Measurements from ENCODE around the gene MAP2. TPM values are rescaled to one million over a fixed set of nuclear protein-coding genes. Genes with fewer than 3 reads are reported as not detected.

MAP2 gene
- total RNA-seq, 1 donor from 2014 or later = 1.9 TPM

DNA sequence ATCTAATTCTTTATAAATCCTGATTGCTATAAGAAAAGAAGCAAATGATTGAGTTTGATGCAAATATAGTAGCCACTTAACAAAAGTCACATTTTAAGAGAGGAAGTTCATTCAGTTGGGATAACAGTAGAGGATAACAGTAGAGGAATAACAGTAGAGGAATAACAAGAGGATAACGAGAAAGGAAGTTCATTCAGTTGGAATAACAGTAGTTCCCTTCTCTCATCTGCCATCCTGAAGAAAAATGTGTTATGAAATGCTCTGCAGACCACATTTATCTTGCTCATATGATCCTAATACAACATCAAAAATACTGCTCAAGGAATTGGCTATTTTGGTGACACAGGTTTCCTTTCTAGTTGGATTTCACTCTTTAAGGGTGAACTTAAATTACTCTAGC, 242.4 kb downstream of the MAP2 start:
- Mint-ChIP-seq H3K27ac (no peak overlapping the region), H3K4me1 (no peaks in the 10 kb centered on the region), H3K4me3 (no peak overlapping the region), H3K9me3 (no peaks in the 10 kb centered on the region), H3K27me3 (no peaks in the 10 kb centered on the region), H3K36me3 (ENCODE audit: low read depth) (no peaks in the 10 kb centered on the region)
- no peak for ATAC-seq (ENCODE audit: low read depth)
- ChIA-PET POLR2A (no interaction called here), CTCF (no interaction called here)
- TF ChIP-seq, protein P1, sequence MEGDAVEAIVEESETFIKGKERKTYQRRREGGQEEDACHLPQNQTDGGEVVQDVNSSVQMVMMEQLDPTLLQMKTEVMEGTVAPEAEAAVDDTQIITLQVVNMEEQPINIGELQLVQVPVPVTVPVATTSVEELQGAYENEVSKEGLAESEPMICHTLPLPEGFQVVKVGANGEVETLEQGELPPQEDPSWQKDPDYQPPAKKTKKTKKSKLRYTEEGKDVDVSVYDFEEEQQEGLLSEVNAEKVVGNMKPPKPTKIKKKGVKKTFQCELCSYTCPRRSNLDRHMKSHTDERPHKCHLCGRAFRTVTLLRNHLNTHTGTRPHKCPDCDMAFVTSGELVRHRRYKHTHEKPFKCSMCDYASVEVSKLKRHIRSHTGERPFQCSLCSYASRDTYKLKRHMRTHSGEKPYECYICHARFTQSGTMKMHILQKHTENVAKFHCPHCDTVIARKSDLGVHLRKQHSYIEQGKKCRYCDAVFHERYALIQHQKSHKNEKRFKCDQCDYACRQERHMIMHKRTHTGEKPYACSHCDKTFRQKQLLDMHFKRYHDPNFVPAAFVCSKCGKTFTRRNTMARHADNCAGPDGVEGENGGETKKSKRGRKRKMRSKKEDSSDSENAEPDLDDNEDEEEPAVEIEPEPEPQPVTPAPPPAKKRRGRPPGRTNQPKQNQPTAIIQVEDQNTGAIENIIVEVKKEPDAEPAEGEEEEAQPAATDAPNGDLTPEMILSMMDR (IDR thresholded peaks at IDR 0.05) = no peak
- DNase-seq = no peak
- intact Hi-C loops (cut with micrococcal nuclease) = no loop called here

DNA sequence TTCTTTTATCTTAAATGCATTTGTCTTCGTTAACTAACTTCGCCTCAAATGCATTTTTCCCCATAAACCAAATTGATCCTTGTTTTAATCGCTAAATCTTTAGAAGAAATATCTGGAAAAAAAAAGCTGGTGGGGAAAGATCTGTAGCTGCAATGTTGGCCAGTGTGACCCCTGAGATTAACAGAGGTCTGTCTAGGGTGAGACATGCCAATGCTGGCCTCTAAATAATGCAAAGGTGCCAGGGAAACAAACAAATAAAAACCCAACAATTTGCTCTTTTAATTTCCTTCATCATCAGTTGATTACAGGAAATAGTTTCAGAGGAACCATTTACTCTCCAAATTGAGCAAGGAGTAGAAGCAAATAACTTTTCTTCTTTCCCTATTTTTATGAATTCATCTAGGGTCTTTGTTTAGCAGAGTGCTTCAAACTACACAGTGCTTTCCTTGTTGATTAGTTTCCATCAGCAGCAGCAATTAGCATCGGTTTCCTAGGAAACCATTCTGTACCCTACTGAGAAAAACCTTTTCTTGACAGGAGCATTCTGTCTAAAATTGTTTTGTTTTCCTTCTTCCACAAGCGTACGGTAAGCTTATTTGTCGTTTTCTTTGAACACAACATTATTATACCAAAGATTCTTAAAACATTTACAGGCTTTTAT, 247.3 kb downstream of the MAP2 start:
- CTCF ChIA-PET = no interaction called here
- ATAC-seq (ENCODE audit: low read depth) = no peak
- H3K9me3 Mint-ChIP-seq = peaks cover 1% of the 10 kb centered on the region
- POLR2A ChIA-PET = no interaction called here
- DNase-seq = no peak
- no peak overlapping the region for H3K27ac Mint-ChIP-seq
- no peaks in the 10 kb centered on the region for H3K36me3 Mint-ChIP-seq (ENCODE audit: low read depth)
- no peak overlapping the region for H3K4me3 Mint-ChIP-seq
- TF ChIP-seq, protein P1 (IDR thresholded peaks at IDR 0.05) = no peak
- no peaks in the 10 kb centered on the region for H3K4me1 Mint-ChIP-seq
- intact Hi-C loops (cut with micrococcal nuclease) = no loop called here
- no peaks in the 10 kb centered on the region for H3K27me3 Mint-ChIP-seq

DNA sequence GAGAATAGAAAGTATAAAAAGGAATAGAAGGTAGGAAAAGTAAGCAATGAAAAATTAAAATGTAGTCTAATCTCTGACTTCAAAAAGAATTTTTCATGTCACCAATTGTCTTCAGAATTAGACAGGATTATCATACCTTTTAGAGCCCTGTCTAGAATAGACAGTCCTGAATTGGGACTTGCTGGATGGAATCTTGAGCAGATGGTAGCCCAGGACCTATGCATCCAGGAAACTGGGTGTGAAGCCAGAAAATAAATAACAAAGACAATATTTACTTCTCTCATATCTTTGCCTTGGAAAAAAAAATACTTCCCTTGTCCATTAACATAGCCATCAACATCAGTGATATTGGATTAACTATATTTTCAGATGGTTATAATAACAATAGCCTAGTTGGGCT, 250.0 kb downstream of the MAP2 start:
- H3K27ac Mint-ChIP-seq = no peak overlapping the region
- no peaks in the 10 kb centered on the region for H3K4me1 Mint-ChIP-seq
- no peaks in the 10 kb centered on the region for H3K27me3 Mint-ChIP-seq
- TF ChIP-seq, protein P1 (IDR thresholded peaks at IDR 0.05) = no peak
- ChIA-PET CTCF (no interaction called here), POLR2A (no interaction called here)
- H3K9me3 Mint-ChIP-seq = peaks cover 2% of the 10 kb centered on the region
- intact Hi-C loops (cut with micrococcal nuclease) = no loop called here
- DNase-seq (no peak), ATAC-seq (ENCODE audit: low read depth) (no peak)
- no peaks in the 10 kb centered on the region for H3K36me3 Mint-ChIP-seq (ENCODE audit: low read depth)
- no peak overlapping the region for H3K4me3 Mint-ChIP-seq

DNA sequence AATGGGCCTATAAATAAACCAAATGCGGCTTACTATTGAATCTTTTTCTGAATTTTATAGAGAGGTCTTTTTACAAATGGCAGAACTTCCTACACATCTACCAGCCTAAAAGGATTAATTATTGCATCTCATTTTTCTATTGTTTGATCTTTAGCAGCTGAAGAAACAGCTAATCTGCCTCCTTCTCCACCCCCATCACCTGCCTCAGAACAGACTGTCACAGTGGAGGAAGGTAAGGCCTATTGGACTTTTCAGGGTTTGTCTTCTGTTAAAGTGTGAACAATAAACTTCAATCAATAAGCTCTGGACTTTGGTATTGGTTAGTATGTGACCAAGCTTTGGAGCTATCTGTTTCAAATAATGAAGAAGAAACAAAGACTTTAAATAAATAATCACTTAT, 256.7 kb downstream of the MAP2 start:
- H3K27me3 Mint-ChIP-seq = no peaks in the 10 kb centered on the region
- no peak overlapping the region for H3K4me3 Mint-ChIP-seq
- TF ChIP-seq, protein P1 (IDR thresholded peaks at IDR 0.05) = no peak
- H3K4me1 Mint-ChIP-seq = no peaks in the 10 kb centered on the region
- H3K27ac Mint-ChIP-seq = no peak overlapping the region
- ATAC-seq (ENCODE audit: low read depth) = no peak
- ChIA-PET CTCF (no interaction called here), POLR2A (no interaction called here)
- intact Hi-C loops (cut with micrococcal nuclease) = no loop called here
- no peak for DNase-seq
- no peaks in the 10 kb centered on the region for H3K36me3 Mint-ChIP-seq (ENCODE audit: low read depth)
- peaks cover 2% of the 10 kb centered on the region for H3K9me3 Mint-ChIP-seq

DNA sequence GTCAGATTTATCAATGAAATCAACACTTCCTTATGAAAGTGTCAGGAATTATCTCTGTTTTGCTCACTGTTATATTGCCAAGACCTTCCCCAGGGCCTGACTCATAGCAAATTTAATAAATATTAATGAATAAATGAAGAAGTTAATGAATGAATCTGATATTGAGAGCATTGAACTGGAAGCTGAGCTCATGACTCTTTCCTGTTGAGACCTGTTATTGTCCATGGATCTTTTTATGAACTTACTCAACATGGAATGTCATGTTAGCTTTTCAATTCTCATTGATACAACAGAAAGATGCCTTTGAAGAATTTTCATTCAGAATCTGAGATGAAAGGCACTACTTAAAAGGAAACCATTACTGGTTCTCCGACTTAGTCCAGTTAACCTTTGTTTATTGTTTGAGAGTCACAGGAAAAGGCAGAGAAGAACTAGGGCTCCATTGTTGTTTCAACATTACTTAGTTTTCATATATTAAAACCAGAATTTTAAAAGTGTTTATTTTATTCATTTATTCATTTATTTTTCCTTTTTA, 257.4 kb downstream of the MAP2 start:
- Mint-ChIP-seq H3K27ac (no peak overlapping the region), H3K9me3 (no peaks in the 10 kb centered on the region), H3K4me3 (no peak overlapping the region), H3K4me1 (no peaks in the 10 kb centered on the region), H3K36me3 (ENCODE audit: low read depth) (no peaks in the 10 kb centered on the region), H3K27me3 (no peaks in the 10 kb centered on the region)
- intact Hi-C loops (cut with micrococcal nuclease) = no loop called here
- ChIA-PET CTCF (no interaction called here), POLR2A (no interaction called here)
- TF ChIP-seq, protein P1 (IDR thresholded peaks at IDR 0.05) = no peak
- ATAC-seq (ENCODE audit: low read depth) (no peak), DNase-seq (no peak)
